Measurements from ENCODE around the gene SETD6. TPM values are rescaled to one million over a fixed set of nuclear protein-coding genes. Genes with fewer than 3 reads are reported as not detected.

SETD6 gene
- total RNA-seq, 4 donors from 2014 or later = 30.8 to 40.2 (median 38.4) TPM

DNA sequence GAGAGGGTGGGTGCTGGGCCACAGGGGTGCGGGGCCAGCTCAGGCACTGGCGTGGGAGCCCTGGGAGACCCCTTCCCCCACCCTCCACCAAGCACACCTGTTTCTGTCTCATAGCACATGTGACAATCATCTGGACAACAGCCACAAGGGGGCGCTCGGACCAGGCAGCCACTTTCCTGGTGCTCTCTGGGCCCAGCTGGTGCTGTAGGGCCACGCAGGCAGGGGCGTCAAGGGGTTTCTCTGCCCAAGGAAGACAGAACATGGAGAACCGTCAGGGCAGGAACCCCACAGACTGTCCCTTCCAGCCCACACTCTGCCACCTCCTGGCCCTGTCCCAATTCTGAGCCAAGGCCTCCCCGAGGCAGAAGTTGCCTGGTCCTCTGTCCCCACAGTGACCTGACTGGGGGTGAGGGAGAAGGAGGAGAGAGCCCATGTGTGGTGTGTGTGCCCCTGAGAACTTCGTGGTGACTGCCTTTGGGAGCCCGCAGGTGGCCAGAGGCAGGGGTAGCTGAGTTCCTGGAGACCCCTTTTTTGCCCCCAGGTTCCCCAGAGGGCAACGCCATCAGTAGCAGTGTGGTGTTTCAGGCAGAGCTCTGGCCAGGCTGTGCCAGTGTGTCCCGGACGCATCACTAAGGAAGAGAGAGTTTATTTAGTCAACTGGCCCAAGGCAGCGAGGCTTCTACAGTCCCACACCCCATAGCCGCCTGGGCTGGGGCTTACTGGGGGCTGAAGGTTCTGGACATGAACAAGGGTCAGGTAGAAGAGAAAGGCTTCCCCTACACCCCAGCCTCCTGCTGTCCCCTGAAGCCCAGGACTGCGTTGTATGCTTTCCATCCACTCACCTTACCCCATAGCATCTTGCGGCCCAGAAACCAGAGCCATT is 3.1 kb upstream of the SETD6 start:
- Histone ChIP-seq H3K4me1 (peaks cover 11 to 21% of the 10 kb centered on the region in 2 donors), H3K9me3 (no peaks in the 10 kb centered on the region), H3K27ac (peak overlapping the region in 3 of 4 donors; percentile 34 to 39 (median 36)), H3K4me3 (no peak overlapping the region), H3K36me3 (no peaks in the 10 kb centered on the region), H3K27me3 (no peaks in the 10 kb centered on the region)
- intact Hi-C loops (cut with DNase I; ENCODE audit: low total_unique reads) = loop anchor here (1.0 to 5.0 kb wide), 3 partner anchors 149 to 245 kb away; partner anchors contain the start of gene GOT2
- ATAC-seq (no peak), DNase-seq (peak; percentile 46 to 71)
- no peak for TF ChIP-seq POLR2A (IDR thresholded peaks at IDR 0.05)
- TF ChIP-seq, protein P1, sequence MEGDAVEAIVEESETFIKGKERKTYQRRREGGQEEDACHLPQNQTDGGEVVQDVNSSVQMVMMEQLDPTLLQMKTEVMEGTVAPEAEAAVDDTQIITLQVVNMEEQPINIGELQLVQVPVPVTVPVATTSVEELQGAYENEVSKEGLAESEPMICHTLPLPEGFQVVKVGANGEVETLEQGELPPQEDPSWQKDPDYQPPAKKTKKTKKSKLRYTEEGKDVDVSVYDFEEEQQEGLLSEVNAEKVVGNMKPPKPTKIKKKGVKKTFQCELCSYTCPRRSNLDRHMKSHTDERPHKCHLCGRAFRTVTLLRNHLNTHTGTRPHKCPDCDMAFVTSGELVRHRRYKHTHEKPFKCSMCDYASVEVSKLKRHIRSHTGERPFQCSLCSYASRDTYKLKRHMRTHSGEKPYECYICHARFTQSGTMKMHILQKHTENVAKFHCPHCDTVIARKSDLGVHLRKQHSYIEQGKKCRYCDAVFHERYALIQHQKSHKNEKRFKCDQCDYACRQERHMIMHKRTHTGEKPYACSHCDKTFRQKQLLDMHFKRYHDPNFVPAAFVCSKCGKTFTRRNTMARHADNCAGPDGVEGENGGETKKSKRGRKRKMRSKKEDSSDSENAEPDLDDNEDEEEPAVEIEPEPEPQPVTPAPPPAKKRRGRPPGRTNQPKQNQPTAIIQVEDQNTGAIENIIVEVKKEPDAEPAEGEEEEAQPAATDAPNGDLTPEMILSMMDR (IDR thresholded peaks at IDR 0.05 in 4 of 5, conservative IDR thresholded peaks at IDR 0.05 in 1 of 5) = peak; percentile 52 to 86 (median 75)
- in situ Hi-C loops (cut with MboI; ENCODE audit: low sequenced_read_pairs in 4 of 4) = loop anchor here in 3 of 4 donors (10.0 to 25.0 kb wide), 3 partner anchors 113 to 225 kb away; partner anchors contain the start of genes CNOT1 (in 1 of the 3) and GOT2 (in 1 of the 3)

- H3K4me1 ChIP-seq = peaks cover 11 to 21% of the 10 kb centered on the region in 2 donors
- ATAC-seq = no peak
- H3K27ac ChIP-seq = peak overlapping the region; percentile 91 to 98 (median 94)
- H3K27me3 ChIP-seq = no peaks in the 10 kb centered on the region
- in situ Hi-C loops (cut with MboI; ENCODE audit: low sequenced_read_pairs in 4 of 4) (loop anchor here in 3 of 4 donors (10.0 to 25.0 kb wide), 3 partner anchors 111 to 223 kb away; partner anchors contain the start of genes CNOT1 (in 1 of the 3) and GOT2 (in 1 of the 3)), intact Hi-C loops (cut with DNase I; ENCODE audit: low total_unique reads) (loop anchor here (2.0 to 5.0 kb wide), 2 partner anchors 221 to 243 kb away; partner anchors contain the start of gene GOT2)
- H3K36me3 ChIP-seq = peaks cover 0 to 16% of the 10 kb centered on the region in 2 donors
- H3K9me3 ChIP-seq = no peaks in the 10 kb centered on the region
- TF ChIP-seq, protein P1 (IDR thresholded peaks at IDR 0.05 in 4 of 5, conservative IDR thresholded peaks at IDR 0.05 in 1 of 5) = no peak
- TF ChIP-seq POLR2A (IDR thresholded peaks at IDR 0.05) = no peak
- peak overlapping the region in 1 of 4 donors; percentile 84 for H3K4me3 ChIP-seq
- no peak for DNase-seq
Observed at GRCh38 chr16:58513874-58514273, 1.4 kb upstream of the SETD6 start.

DNA sequence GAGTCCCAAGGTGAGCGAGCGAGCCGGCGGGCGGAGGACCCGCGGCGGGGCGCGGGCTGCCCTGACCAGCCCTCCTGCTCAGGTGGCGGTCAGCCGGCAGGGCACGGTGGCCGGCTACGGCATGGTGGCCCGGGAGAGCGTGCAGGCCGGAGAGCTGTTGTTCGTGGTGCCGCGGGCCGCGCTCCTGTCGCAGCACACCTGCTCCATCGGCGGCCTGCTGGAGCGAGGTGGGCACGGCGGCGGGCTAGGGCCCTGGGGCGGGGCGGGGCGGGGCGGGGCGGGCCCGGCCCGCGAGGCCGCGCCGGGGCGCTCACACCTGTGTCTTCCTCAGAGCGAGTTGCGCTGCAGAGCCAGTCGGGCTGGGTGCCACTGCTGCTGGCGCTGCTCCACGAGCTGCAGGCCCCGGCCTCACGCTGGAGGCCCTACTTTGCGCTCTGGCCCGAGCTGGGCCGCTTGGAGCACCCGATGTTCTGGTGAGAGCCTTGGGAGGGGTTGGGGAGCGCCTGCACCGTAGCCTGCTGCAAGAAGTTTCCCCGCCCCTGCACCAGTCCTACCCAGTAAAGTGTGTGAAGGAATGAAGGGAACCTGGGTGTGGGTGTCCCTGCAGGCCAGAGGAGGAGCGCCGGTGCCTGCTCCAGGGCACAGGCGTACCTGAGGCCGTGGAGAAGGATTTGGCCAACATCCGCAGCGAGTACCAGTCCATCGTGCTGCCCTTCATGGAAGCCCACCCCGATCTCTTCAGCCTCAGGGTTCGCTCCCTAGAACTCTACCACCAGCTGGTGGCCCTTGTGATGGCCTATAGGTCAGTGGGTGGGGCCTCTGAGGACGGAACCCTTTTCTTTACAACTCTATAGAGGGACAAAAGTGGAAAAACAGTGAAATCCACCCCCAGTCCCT is 802 bp downstream of the SETD6 start:
- TF ChIP-seq, protein P1 (IDR thresholded peaks at IDR 0.05 in 4 of 5, conservative IDR thresholded peaks at IDR 0.05 in 1 of 5) = no peak
- TF ChIP-seq POLR2A (IDR thresholded peaks at IDR 0.05) = no peak
- peaks cover 0 to 39% of the 10 kb centered on the region in 2 donors for H3K36me3 ChIP-seq
- in situ Hi-C loops (cut with MboI; ENCODE audit: low sequenced_read_pairs in 4 of 4) (loop anchor here in 3 of 4 donors (10.0 to 25.0 kb wide), 3 partner anchors 109 to 221 kb away; partner anchors contain the start of genes CNOT1 (in 1 of the 3) and GOT2 (in 1 of the 3)), intact Hi-C loops (cut with DNase I; ENCODE audit: low total_unique reads) (loop anchor here (1.0 to 2.0 kb wide), 2 partner anchors 17 to 114 kb away; no protein-coding TSS in a partner anchor)
- no peaks in the 10 kb centered on the region for H3K27me3 ChIP-seq
- peak in 1 of 2 donors; percentile 57 for DNase-seq
- peak overlapping the region; percentile 91 to 98 (median 94) for H3K27ac ChIP-seq
- no peaks in the 10 kb centered on the region for H3K9me3 ChIP-seq
- H3K4me3 ChIP-seq = peak overlapping the region; percentile 84 to 98 (median 90)
- peaks cover 11 to 21% of the 10 kb centered on the region in 2 donors for H3K4me1 ChIP-seq
- peak; percentile 18 to 45 for ATAC-seq

DNA sequence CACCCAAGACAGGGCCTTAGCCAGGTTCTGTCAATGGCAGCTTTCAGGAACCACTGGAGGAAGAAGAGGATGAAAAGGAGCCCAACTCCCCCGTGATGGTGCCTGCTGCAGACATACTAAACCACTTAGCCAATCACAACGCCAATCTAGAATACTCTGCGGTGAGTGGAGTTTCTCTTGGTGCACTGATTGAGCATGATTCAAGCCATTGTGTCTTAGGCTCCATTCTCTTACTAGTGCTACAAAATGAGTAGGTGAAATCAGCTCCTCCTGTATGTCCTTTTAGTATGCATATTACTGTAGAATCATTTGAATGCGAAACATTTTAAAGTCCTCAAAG is 1.4 kb downstream of the SETD6 start:
- in situ Hi-C loops (cut with MboI; ENCODE audit: low sequenced_read_pairs in 4 of 4) (loop anchor here in 3 of 4 donors (10.0 to 25.0 kb wide), 3 partner anchors 108 to 221 kb away; partner anchors contain the start of genes CNOT1 (in 1 of the 3) and GOT2 (in 1 of the 3)), intact Hi-C loops (cut with DNase I; ENCODE audit: low total_unique reads) (loop anchor here (2.0 kb wide), 1 partner anchor 16 kb away; no protein-coding TSS in a partner anchor)
- Histone ChIP-seq H3K4me1 (peaks cover 11 to 18% of the 10 kb centered on the region in 2 donors), H3K27ac (peak overlapping the region; percentile 91 to 98 (median 94)), H3K4me3 (peak overlapping the region in 1 of 4 donors; percentile 84), H3K27me3 (no peaks in the 10 kb centered on the region), H3K9me3 (no peaks in the 10 kb centered on the region), H3K36me3 (peaks cover 0 to 45% of the 10 kb centered on the region in 2 donors)
- no peak for DNase-seq
- TF ChIP-seq, protein P1 (IDR thresholded peaks at IDR 0.05 in 4 of 5, conservative IDR thresholded peaks at IDR 0.05 in 1 of 5) = no peak
- TF ChIP-seq POLR2A (IDR thresholded peaks at IDR 0.05) = no peak
- no peak for ATAC-seq

Data from gastrocnemius medialis (tissue), 4 donors.